Prostate gland (tissue), 2 donors: ENCODE results near the gene HCN1.
"Not testable (repeated sequence)": the region's sequence is repeated elsewhere in the genome, so short reads cannot be mapped to it uniquely, and the experiment has no call there.

Experiments
- CTCF ChIP-seq, 4 experiments: fragments of 200-600 bp in 2 of 4; fragments of 450-650 bp in 2 of 4; sonication (generic) in 2 of 4; IDR thresholded peaks; 1 replicate in 3 of 4; 2 replicates in 1 of 4; pipeline ENCODE4 v1.5.1; 2016 to 2019; ENCODE audit warnings: antibody characterized with exemption in 4 of 4, mild to moderate bottlenecking in 2 of 4, moderate library complexity in 2 of 4
- POLR2A ChIP-seq: fragments of 450-650 bp; IDR thresholded peaks from one replicate; pipeline ENCODE4 v1.6.1; 2016; ENCODE audit warnings: antibody characterized with exemption, mild to moderate bottlenecking
- POLR2AphosphoS5 ChIP-seq: sonication (generic); formaldehyde crosslinking; IDR thresholded peaks from one replicate; pipeline ENCODE4 v1.6.1; 2017; ENCODE audit warnings: antibody characterized with exemption

DNA sequence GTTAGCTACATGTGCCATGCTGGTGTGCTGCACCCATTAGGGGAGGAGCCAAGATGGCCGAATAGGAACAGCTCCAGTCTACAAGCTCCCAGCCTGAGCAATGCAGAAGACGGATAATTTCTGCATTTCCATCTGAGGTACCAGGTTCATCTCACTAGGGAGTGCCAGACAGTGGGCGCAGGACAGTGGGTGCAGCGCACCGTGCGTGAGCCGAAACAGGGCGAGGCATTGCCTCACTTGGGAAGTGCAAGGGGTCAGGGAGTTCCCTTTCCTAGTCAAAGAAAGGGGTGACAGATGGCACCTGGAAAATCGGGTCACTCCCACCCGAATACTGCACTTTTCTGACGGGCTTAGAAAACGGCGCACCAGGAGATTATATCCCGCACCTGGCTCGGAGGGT, 251.3 kb downstream of the HCN1 start:
- not testable (repeated sequence) for TF ChIP-seq CTCF (IDR thresholded peaks at IDR 0.05); POLR2AphosphoS5; POLR2A
